Neural progenitor cell (in vitro differentiated cells): ENCODE measurements around the gene IDS. TPM values are rescaled to one million over a fixed set of nuclear protein-coding genes. Genes with fewer than 3 reads are reported as not detected.
"Not testable (repeated sequence)": the region's sequence is repeated elsewhere in the genome, so short reads cannot be mapped to it uniquely, and the experiment has no call there.

Experiments used
- DNase-seq: peaks from one replicate; pipeline ENCODE4 v3.0.0-alpha.2; 2016; ENCODE audit warnings: low spot score
- H2AFZ ChIP-seq: fragments of 200-600 bp; sonication (generic); replicated peaks from 2 replicates; pipeline ENCODE4 v1.6.1; 2016; ENCODE audit warnings: antibody characterized with exemption
- H3F3A ChIP-seq: fragments of 200-600 bp; sonication (generic); 2 replicates; pipeline ENCODE4 v1.6.1; 2016; ENCODE audit warnings: antibody characterized with exemption, low read depth
- H3K27ac ChIP-seq: fragments of 200-600 bp; sonication (generic); 2 replicates; pipeline ENCODE4 v1.5.1; 2016; ENCODE audit warnings: mild to moderate bottlenecking
- H3K27me3 ChIP-seq: fragments of 200-600 bp; sonication (generic); 2 replicates; pipeline ENCODE4 v1.6.1; 2016; ENCODE audit warnings: mild to moderate bottlenecking, moderate library complexity
- H3K36me3 ChIP-seq: fragments of 200-600 bp; sonication (generic); 2 replicates; pipeline ENCODE4 v1.5.1; 2016
- H3K4me1 ChIP-seq: fragments of 200-600 bp; sonication (generic); 2 replicates; pipeline ENCODE4 v1.6.1; 2016; ENCODE audit warnings: mixed run types
- H3K4me2 ChIP-seq: fragments of 200-600 bp; sonication (generic); 2 replicates; pipeline ENCODE4 v1.6.1; 2016
- H3K4me3 ChIP-seq: fragments of 200-600 bp; sonication (generic); 2 replicates; pipeline ENCODE4 v1.5.1; 2016
- H3K79me2 ChIP-seq: fragments of 200-600 bp; sonication (generic); 2 replicates; pipeline ENCODE4 v1.6.1; 2016; ENCODE audit warnings: low read depth
- H3K9ac ChIP-seq: fragments of 200-600 bp; sonication (generic); 2 replicates; pipeline ENCODE4 v1.6.1; 2016
- H3K9me3 ChIP-seq: fragments of 200-600 bp; sonication (generic); 2 replicates; pipeline ENCODE4 v1.5.1; 2016; ENCODE audit warnings: low read depth
- H4K20me1 ChIP-seq: fragments of 200-600 bp; sonication (generic); 2 replicates; pipeline ENCODE4 v1.6.1; 2016; ENCODE audit warnings: low read depth
- H3K27ac Mint-ChIP-seq: 3 replicates; pipeline ENCODE4 v1.8.0; 2021; ENCODE audit warnings: mixed read lengths
- H3K27me3 Mint-ChIP-seq: 2 replicates; pipeline ENCODE4 v1.8.0; 2022; ENCODE audit warnings: low read depth, mild to moderate bottlenecking, inconsistent platforms, moderate library complexity, mixed read lengths; ENCODE audit not compliant: insufficient read depth
- H3K36me3 Mint-ChIP-seq: 3 replicates; pipeline ENCODE4 v1.8.0; 2021; ENCODE audit warnings: mixed read lengths
- H3K4me1 Mint-ChIP-seq: 3 replicates; pipeline ENCODE4 v1.8.0; 2021; ENCODE audit warnings: mixed read lengths
- H3K4me3 Mint-ChIP-seq: 3 replicates; pipeline ENCODE4 v1.8.0; 2021; ENCODE audit warnings: mild to moderate bottlenecking, moderate library complexity, mixed read lengths
- H3K9me3 Mint-ChIP-seq: 3 replicates; pipeline ENCODE4 v1.8.0; 2020; ENCODE audit warnings: mixed read lengths
- EZH2 ChIP-seq: fragments of 200-600 bp; sonication (generic); IDR thresholded peaks from 2 replicates; pipeline ENCODE4 v1.6.1; 2017; ENCODE audit warnings: antibody characterized with exemption, mild to moderate bottlenecking, moderate library complexity
- EZH2phosphoT487 ChIP-seq: fragments of 200-600 bp; sonication (generic); IDR thresholded peaks from 2 replicates; pipeline ENCODE4 v1.6.1; 2017; ENCODE audit warnings: antibody characterized with exemption
- total RNA-seq: library from RNA; depleted of rRNA; stranded (reverse); fragments of >200 nt; gene quantifications from 2 replicates; pipeline ENCODE4 v1.2.3, GENCODE V29; 2015; ENCODE audit warnings: low replicate concordance
- TF ChIP-seq, protein P1 (sequence below): fragments of 200-600 bp; sonication (generic); IDR thresholded peaks from 2 replicates; pipeline ENCODE4 v1.5.1; 2017; ENCODE audit warnings: antibody characterized with exemption, mild to moderate bottlenecking

IDS gene
- total RNA-seq, 1 donor from 2014 or later, result 14.5 TPM

DNA sequence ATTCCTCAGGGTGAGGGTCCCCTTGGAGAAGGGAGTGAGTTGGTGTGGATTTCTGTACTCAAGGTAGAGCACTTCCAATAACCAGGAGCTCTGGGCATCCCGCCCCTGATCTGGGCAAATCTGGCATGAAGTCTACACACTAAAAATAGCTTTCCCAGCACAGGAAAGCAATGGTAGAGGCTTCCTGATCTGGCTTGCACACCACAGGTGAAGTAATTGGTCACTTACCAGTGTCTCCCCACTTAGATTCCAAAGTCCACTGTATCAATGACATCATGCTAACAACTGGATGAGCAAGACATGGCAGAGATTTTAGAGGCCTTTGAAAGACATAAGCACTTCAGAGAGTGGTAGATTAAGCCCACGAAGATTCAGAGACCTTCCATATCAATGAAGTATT is 17.8 kb upstream of the IDS start:
- Mint-ChIP-seq H3K4me3 (no peak overlapping the region), H3K36me3 (no peaks in the 10 kb centered on the region), H3K27ac (no peak overlapping the region), H3K27me3 (peaks cover 5% of the 10 kb centered on the region), H3K4me1 (peaks cover 8% of the 10 kb centered on the region), H3K9me3 (peaks cover 6% of the 10 kb centered on the region)
- Histone ChIP-seq H3K4me3 (no peak overlapping the region), H3K4me2 (no peak overlapping the region), H3F3A (peaks cover 6% of the 10 kb centered on the region), H3K9me3 (no peaks in the 10 kb centered on the region), H3K9ac (no peak overlapping the region), H3K79me2 (no peaks in the 10 kb centered on the region), H3K4me1 (no peaks in the 10 kb centered on the region), H3K27me3 (no peaks in the 10 kb centered on the region), H4K20me1 (no peaks in the 10 kb centered on the region), H3K27ac (no peak overlapping the region), H2AFZ (no peak overlapping the region), H3K36me3 (no peaks in the 10 kb centered on the region)
- TF ChIP-seq, protein P1, sequence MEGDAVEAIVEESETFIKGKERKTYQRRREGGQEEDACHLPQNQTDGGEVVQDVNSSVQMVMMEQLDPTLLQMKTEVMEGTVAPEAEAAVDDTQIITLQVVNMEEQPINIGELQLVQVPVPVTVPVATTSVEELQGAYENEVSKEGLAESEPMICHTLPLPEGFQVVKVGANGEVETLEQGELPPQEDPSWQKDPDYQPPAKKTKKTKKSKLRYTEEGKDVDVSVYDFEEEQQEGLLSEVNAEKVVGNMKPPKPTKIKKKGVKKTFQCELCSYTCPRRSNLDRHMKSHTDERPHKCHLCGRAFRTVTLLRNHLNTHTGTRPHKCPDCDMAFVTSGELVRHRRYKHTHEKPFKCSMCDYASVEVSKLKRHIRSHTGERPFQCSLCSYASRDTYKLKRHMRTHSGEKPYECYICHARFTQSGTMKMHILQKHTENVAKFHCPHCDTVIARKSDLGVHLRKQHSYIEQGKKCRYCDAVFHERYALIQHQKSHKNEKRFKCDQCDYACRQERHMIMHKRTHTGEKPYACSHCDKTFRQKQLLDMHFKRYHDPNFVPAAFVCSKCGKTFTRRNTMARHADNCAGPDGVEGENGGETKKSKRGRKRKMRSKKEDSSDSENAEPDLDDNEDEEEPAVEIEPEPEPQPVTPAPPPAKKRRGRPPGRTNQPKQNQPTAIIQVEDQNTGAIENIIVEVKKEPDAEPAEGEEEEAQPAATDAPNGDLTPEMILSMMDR, result no peak
- TF ChIP-seq EZH2phosphoT487 (no peak), EZH2 (no peak)
- no peak for DNase-seq

DNA sequence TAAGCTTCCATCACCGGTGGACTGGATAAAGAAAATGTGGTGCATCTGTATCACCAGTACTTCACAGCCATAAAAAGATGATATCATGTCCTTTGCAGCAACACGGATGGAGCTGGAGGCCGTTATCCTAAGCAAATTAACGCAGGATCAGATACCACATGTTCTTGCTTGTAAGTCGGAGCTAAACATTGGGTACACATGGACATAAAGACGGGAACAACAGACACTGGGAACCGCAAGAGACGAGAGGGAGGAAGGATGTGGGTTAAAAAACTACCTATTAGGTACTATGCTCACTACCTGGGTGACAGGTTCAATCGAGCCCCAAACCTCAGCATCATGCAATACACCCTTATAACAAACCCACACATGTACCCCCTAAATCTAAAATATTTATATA is 16.3 kb upstream of the IDS start:
- Histone ChIP-seq H3K27ac (no peak overlapping the region), H3K4me2 (no peak overlapping the region), H4K20me1 (no peaks in the 10 kb centered on the region), H3K9ac (no peak overlapping the region), H3K4me3 (no peak overlapping the region), H3K9me3 (no peaks in the 10 kb centered on the region), H3K79me2 (no peaks in the 10 kb centered on the region), H3K27me3 (no peaks in the 10 kb centered on the region), H3K36me3 (no peaks in the 10 kb centered on the region), H3F3A (peaks cover 6% of the 10 kb centered on the region), H3K4me1 (no peaks in the 10 kb centered on the region), H2AFZ (no peak overlapping the region)
- no peaks in the 10 kb centered on the region for H3K36me3 Mint-ChIP-seq
- peaks cover 5% of the 10 kb centered on the region for H3K27me3 Mint-ChIP-seq
- DNase-seq, result no peak
- H3K27ac Mint-ChIP-seq, result no peak overlapping the region
- H3K4me3 Mint-ChIP-seq, result no peak overlapping the region
- no peak for TF ChIP-seq EZH2
- H3K4me1 Mint-ChIP-seq, result peaks cover 6% of the 10 kb centered on the region
- peaks cover 12% of the 10 kb centered on the region for H3K9me3 Mint-ChIP-seq

DNA sequence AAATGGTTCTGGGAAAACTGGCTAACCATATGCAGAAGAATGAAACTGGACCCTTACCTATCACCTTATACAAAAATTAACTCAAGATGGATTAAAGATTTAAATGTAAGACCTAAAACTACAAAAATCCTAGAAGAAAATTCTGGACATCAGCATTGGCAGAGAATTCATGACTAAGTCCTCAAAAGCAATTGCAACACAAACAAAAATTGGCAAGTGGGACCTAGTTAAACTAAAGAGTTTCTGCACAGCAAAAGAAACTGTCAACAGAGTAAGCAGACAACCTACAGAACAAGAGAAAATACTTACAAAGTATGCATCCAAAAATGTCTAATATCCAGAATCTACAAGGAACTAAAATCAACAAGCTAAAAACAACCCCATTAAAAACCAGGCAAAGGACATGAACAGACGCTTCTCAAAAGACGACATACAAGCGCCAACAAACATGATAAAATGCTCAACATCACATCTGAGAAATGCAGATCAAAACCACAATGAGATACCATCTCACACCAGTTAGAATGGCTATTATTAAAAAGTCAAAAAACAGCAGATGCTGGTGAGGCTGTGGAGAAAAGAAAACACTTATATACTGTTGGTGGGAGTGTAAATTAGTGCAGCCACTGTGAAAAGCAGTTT is 15.7 kb upstream of the IDS start:
- H3K36me3 Mint-ChIP-seq, DNase-seq, H3K4me3 ChIP-seq, H3K4me2 ChIP-seq, H2AFZ ChIP-seq, H3K36me3 ChIP-seq, H3K4me1 ChIP-seq, H3K27ac ChIP-seq, H3K79me2 ChIP-seq, H3K27ac Mint-ChIP-seq, H3K27me3 Mint-ChIP-seq, H3K9ac ChIP-seq, H3F3A ChIP-seq, H4K20me1 ChIP-seq, H3K4me1 Mint-ChIP-seq, H3K9me3 ChIP-seq, H3K4me3 Mint-ChIP-seq, H3K27me3 ChIP-seq: not testable (repeated sequence)
- H3K9me3 Mint-ChIP-seq, result peaks cover 12% of the 10 kb centered on the region

DNA sequence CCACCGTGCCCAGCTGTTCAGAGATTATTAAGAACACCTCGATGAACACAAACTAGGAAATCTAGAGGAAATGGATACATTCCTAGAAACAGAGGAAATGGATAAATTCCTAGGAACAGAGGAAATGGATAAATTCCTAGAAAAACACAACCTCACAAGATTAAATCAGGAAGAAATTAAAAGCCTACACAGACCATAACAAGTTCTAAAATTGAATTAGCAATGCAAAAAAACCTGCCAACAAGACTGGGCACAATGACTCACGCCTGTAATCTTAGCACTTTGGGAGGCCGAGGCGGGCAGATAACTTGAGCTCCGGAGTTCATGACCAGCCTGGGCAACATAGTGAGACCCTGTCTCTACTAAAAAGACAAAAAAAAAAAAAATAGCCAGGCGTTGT is 13.1 kb upstream of the IDS start:
- peaks cover 4% of the 10 kb centered on the region for H3K27me3 Mint-ChIP-seq
- no peak overlapping the region for H3K27ac Mint-ChIP-seq
- peaks cover 2% of the 10 kb centered on the region for H3K36me3 Mint-ChIP-seq
- peaks cover 6% of the 10 kb centered on the region for H3F3A ChIP-seq
- peaks cover 12% of the 10 kb centered on the region for H3K9me3 Mint-ChIP-seq
- peaks cover 6% of the 10 kb centered on the region for H3K4me1 Mint-ChIP-seq
- no peaks in the 10 kb centered on the region for H3K4me1 ChIP-seq
- H4K20me1 ChIP-seq, result no peaks in the 10 kb centered on the region
- H3K9ac ChIP-seq, result no peak overlapping the region
- H3K27me3 ChIP-seq, result no peaks in the 10 kb centered on the region
- H3K9me3 ChIP-seq, result no peaks in the 10 kb centered on the region
- H3K36me3 ChIP-seq, result no peaks in the 10 kb centered on the region
- TF ChIP-seq EZH2phosphoT487 (no peak), EZH2 (no peak)
- TF ChIP-seq, protein P1, result no peak
- no peak overlapping the region for H2AFZ ChIP-seq
- H3K79me2 ChIP-seq, result no peaks in the 10 kb centered on the region
- H3K4me3 ChIP-seq, result no peak overlapping the region
- H3K27ac ChIP-seq, result no peak overlapping the region
- no peak for DNase-seq
- no peak overlapping the region for H3K4me3 Mint-ChIP-seq
- no peak overlapping the region for H3K4me2 ChIP-seq
